Stimulated activated CD4-positive, alpha-beta T cell treated with anti-CD3 and anti-CD28 coated beads, Interleukin-1b, Interleukin-23, amount 100 ng/mL, for 4 hours (primary cell): ENCODE data around the gene PRR30.
A peak's percentile ranks its signal among the peaks of the same experiment; 100 is the strongest.

Source experiments
- DNase-seq, 2 donors: peaks; one replicate each; pipeline ENCODE4 v3.0.0-alpha.2; 2020; ENCODE audit warnings: low read depth in 2 of 2

Gene PRR30

GRCh38 chr2:27154488-27154887, 15.3 kb upstream of the PRR30 start:
- no peak for DNase-seq

GRCh38 chr2:27152796-27153464, 13.7 kb upstream of the PRR30 start:
- DNase-seq, result no peak

GRCh38 chr2:27152102-27152795, 13.0 kb upstream of the PRR30 start:
- DNase-seq, result no peak

- no peak for DNase-seq
Measured at GRCh38 chr2:27150639-27151230, 11.5 kb upstream of the PRR30 start.

- no peak for DNase-seq
Measured at GRCh38 chr2:27149570-27150405, 10.6 kb upstream of the PRR30 start.

- no peak for DNase-seq
Measured at GRCh38 chr2:27148801-27149439, 9.7 kb upstream of the PRR30 start, which contains the start of gene TCF23. Gene TCF23 (plus strand): TSS chr2:27149004. CDS start chr2:27149134, 130 bp downstream.

GRCh38 chr2:27147935-27148334, 8.7 kb upstream of the PRR30 start:
- DNase-seq, result no peak

GRCh38 chr2:27145682-27146081, 6.5 kb upstream of the PRR30 start:
- no peak for DNase-seq

- no peak for DNase-seq
Measured at GRCh38 chr2:27143285-27143684, 4.1 kb upstream of the PRR30 start.

GRCh38 chr2:27138111-27138510, 1.1 kb downstream of the PRR30 start:
- no peak for DNase-seq

GRCh38 chr2:27137322-27137935, 1.8 kb downstream of the PRR30 start:
- DNase-seq, result no peak

- no peak for DNase-seq
Measured at GRCh38 chr2:27136751-27137150, 2.5 kb downstream of the PRR30 start.

GRCh38 chr2:27135478-27135955, 3.7 kb downstream of the PRR30 start:
- no peak for DNase-seq

- no peak for DNase-seq
Measured at GRCh38 chr2:27134781-27135477, 4.3 kb downstream of the PRR30 start.

GRCh38 chr2:27133905-27134780, 5.1 kb downstream of the PRR30 start, which contains the start of gene PREB:
Gene PREB (minus strand): TSS chr2:27134636. CDS start chr2:27134421, 215 bp downstream.
- DNase-seq, result peak; percentile 97 to 99

GRCh38 chr2:27133195-27133875, 5.9 kb downstream of the PRR30 start:
- DNase-seq, result no peak

- DNase-seq, result no peak
Measured at GRCh38 chr2:27131429-27131828, 7.8 kb downstream of the PRR30 start.

GRCh38 chr2:27130396-27130795, 8.8 kb downstream of the PRR30 start:
- no peak for DNase-seq
